NCI-H524 treated with DMSO at 0.1 percent for 48 hours (cell line): ENCODE data around the gene CNKSR3.

Source experiments
- DNase-seq: peaks from one replicate; lab custom pipeline; 2025; lab: John Stamatoyannopoulos, UW

CNKSR3 gene

DNA sequence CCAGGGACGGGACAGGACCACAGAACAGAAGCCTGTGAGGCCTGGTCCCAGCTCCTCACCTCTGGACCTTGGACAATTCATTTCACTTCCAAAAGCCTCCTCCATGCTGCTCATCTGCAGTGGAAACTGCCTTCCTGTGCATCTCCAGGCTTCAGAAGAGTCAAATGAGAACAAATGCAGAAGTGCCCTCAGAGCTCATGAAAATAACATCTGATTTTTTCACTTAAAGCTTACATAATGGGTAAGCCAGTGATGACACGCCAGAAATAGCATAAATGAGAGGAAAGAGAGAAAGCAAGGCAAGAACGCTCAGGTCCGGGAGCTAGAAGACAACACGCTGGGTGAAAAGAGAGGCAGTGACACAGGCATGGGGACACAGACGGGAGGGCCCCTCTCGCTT lies 7.9 kb downstream of the CNKSR3 start:
- no peak for DNase-seq

DNA sequence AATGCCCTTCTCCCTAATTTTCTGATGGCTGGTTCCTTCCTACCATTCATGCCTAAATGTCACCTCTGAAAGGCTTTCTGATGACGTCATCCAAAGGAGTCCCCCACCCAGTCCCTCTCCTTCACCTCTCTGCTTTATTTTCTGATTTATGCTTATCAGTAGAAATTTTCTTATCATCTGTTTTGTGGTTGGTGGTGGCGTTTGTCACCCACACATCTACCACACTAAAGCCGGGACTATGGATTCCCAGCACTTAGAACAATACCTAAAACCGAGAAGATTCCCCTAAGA lies 9.0 kb downstream of the CNKSR3 start:
- DNase-seq = no peak

DNA sequence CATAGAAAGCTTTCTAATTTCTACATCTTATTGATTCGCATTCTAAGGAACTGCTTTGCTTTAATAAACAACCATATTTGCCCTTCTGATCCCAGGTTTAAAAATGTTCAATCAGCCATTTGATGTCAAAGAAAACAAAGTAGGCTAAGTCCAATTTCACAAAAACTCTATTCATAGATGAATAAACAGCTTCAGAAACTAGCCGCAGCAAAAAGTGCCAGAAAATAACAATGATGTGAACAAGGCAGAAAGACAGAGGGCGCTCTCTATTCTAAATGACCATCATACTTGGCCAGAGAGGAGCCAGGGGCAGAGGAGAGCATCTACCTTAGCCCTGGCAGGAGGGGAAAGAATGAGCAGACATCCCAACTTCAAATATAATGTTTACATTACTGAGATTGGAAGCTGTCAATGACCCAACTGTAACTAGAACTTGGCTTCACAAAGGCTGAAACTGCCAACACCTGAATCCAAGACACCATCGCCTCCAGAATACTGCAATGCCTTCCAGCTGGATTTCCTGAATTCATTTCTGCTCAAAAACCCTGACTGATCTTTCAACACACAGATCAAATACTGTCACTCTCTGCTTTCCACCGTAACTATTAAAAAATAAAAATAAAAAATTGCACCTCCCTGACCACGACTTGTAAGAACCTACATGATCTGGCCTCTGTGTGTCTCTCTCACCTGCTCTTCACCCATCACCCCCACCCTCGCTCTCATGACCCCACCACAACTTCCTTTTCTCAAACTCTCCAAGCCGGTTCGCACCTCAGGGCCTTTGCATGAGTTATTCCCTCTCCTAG lies 9.5 kb downstream of the CNKSR3 start:
- no peak for DNase-seq

DNA sequence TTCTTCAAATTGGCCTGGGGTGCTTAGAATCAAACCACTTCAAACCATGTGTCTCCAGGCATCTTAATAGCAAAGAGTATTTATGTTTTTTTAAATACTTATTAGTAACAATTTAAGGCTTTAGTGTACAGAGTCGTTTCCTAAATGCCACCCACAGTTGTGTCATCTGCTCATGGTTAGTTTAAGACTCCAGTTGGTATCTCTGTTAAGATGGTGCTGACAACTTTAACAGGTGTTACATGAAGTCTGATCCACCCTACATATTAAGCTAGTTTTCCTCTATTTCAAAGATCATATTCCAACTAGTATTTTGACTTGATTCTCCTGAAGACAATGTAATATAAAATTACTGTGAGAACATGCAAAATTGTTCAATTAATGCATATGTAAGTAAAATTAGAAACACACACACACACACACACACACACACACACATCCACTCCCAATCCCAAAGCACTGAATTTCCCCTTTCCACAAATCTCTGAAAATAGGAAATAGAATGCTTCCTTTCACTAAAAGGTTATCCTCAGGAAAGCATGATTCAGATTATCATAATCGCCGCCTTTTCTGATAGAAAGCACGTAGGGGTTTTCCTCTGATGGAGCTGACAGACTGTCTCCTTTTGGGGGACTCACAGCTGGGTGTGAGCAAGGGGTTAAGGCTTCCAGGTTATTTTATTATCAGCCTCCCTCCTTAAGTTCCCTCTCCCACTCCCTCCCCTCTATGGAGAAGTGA lies 10.5 kb downstream of the CNKSR3 start:
- no peak for DNase-seq

DNA sequence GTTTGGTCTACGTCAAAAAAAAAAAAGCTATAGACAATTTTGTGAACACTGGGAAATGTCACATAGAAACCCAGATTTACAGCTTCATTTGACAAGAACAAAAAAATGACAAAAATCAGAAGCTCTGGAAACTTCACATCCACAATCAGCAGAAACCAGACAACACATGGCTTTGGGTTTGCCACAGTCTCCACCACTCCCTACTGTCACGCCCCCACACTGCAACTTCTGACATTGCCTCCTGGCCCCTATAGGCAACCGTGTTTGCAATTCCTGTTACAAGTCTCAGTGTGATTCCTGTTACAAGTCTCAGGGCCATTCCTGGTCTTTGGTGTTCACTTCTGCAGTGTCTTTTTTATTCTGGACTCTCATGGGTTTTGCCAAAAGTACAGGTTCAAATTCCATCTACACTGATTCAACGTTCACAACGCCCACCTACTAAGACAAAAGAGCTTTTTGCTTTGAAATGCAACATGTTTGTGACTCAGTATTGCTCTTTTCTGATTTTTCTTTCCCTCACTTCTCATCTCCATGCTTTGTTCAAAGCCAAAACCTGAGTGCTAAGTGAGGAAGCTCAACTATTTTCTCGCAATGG lies 12.0 kb downstream of the CNKSR3 start:
- DNase-seq = no peak

DNA sequence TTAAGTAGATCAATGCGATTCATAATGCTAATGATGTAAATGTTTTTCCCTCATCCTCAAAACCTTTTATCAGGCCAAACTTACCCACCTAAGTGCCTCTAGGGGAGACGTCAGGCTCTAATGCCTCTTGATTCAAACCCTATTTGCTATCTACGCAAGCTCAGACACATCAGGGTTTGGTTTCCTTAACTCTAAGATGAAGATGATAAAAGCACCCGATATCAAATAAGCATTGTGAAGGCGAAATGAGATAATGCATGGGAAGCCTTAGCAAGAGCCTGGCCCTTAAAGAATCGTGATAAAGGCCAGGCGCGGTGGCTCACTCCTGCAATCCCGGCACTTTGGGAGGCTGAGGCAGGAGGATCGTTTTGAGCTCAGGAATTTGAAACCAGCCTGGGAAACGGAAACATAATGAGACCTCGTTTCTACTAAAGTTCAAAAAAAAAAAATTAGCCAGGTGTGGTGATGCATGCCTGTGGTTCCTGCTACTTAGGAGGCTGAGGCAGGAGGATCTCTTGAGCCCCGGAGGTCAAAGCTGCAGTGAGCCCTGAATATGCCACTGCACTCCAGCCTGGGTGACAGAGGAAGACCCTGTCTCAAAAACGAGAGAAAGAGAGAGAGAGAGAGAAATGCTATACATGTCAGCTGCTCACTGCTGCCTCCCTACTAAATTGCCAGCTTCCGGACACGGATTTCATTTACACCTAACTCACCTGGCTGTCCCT lies 13.5 kb downstream of the CNKSR3 start:
- no peak for DNase-seq

DNA sequence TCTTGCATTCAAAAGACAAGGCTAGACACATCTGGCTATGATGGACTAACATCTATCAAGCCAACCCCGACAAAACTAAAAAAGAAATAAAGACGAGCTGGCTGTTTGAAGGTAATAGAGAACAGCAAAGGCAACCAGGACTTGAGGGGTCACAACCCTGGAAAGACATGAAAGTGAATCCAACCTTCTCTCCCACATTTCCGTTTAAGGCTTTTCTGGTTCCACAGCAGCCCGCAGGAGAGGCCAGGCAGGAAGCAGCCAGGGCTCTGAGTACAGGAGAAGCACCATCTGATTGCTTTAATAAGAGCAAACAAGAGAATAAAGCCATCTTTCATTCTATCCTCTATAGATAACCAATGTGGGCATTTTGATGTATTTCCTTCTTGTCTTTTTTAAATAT lies 14.3 kb downstream of the CNKSR3 start:
- DNase-seq = no peak

DNA sequence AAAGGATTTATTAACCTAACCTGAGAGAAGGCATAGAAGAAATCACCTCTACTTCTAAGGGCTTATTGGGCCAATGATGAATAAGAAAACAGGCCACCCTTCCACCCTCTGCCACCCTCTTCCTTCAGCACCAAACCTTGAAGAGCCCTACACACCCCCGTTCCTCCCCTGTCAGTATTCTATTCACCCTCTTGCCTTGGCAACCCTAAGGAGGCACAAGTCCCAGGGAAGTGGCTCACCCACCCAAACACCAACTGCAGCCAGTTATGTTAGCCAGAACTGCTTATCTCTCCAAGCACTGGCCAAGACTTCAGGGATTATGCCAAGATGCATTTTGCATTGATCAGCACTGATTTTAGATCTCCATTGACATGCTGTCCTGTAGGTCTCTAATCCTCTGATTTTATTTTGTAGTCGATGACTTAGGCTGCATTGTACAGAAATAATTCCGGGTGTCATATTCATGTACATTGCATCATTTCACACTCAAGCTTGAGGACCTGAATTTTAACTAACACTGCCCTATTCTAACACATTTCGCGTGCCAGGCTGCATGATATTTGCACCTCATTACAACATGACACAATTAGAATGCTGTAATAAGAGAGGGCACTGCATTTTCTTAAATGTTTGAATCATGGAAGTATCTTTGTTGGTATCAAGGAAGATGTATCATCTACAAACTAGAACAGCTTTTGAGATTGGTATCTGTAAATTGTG lies 15.7 kb downstream of the CNKSR3 start:
- DNase-seq = no peak

DNA sequence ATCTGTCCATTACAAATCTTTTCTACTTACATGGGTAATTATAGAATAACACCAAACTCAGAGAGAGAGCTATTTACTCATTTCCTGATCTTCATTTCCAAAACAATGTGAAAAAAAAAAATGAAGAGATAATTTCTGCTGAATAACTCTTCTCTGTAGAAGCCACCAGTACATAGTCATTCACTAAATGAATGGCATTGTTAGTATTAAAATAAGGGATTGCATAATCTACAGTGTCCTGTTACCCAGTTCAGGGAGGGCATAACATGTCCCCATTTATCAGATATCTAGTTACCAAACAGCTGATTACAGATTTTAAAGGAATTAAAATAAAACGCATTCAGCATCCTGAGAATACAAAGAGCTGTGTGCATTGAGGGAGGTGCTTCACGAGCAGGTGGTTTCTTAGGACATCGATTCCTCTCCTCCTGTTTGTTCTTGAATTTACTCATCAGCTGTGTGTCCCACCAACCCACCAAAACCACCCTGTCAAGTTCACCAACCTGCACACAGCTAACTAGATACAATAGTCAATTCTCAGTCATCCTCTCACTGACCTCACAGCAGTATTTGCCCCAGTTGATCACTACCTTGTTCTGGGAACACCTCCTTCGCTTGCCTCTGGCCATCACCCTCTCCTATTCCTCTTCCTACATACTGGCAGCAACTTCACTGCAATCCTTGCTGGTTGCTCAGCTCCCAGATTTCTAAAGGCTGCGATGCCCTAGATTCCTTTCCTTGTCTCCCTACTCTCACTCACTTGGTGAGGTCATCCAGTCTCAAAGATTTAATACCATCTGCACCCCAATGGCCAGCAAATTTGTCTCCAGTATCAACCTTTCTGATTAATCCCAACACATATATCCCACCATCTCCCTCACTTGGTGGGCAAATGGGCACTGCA lies 18.7 kb downstream of the CNKSR3 start:
- DNase-seq = no peak

DNA sequence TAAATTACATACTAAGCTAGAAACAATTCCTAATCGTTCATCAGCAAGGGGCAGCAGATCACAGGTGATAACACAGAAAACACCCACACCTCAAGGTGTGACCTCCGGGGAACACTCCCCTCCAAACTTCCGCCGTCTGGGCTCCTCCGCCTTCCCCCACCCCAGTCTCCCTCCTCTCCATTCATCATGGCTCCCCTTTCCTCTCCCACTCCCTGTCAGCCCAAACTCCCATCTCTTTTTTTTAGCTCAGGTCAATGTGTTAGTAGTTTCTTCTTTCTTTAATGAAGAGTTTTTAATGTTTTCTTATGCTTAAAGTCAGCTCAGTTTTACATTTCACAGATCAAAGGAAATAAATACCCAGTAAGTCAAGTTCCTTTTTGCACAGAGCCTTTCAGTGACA lies 20.7 kb downstream of the CNKSR3 start:
- no peak for DNase-seq

DNA sequence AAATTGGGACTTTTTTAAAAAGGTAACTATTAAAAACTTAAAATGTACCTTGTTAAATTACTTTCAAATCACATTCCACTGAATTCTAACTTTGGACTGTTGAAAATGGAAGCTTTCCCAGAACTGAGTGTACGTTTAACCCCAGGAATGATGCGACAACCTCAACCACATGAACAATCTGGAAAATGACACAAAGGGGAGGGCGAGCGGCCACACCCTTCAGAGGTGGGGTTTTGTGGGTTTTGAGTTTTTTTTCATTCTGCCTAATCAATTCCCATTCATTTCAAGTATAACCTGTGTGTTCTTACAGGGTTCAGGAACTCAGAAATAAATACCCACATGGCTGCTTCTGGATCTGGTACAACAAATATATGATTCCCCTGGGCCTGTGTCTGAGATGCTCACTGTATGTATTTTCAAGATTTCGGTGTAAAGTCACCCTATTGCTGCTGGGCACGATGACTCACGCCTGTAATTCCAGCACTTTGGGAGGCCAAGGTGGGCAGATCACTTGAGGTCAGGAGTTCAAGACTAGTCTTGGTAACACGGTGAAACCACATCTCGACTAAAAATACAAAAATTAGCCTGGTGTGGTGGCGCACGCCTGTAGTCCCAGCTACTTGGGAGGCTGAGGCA lies 21.6 kb downstream of the CNKSR3 start:
- DNase-seq = no peak

DNA sequence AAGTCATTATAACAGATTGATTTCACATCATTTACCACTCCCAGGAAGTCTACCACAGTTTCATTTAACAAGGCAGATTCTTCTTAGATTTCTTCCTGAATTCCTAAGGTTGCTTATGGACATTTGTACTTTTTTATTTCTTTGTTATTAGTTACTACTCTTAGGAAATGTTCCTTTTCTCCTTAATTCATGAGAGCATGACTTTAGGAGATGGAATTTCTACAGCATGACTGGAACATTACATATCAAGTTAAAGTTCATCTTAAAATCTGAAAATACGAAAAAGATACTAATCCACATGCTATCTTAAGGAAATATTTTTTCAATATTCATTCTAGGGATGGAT lies 22.3 kb downstream of the CNKSR3 start:
- no peak for DNase-seq

DNA sequence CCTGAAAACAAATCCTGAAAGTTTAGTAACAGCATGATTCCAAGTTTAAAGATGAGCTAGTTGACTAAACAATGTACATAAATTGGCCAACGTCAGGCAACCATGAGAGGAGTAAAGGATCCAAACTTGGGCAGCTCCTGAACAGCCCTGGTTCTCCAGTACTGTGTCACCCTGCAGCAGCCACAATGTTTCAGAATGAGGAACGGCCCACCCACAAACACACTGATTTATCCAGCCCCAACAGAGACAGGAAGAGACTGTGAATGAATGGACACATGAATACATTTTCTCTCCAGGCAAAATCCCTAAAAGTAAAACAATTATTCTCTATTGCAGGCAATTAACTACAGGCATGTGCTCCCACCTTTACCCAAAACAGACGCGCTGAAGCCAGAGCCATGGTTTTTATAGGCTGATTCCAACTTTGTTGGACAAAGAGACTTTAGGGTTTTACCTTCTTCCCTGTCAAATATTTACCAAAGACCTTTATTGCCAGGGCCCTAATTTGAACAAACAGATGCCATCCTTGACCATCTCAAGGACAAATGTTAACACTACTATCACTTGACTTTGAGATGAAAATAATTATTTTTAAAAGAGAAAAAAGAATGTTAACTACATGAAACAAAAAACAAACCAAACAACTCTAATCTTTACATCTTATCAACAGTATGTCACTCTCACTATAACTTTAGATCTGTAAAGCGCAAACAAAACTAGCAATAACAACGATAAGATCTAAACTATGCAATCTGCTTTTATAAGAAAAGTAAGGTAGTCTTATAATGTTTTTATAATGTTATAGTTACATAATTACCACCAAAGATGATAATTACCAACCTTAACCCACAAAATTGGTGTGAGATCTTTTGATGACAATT lies 22.9 kb downstream of the CNKSR3 start:
- no peak for DNase-seq

DNA sequence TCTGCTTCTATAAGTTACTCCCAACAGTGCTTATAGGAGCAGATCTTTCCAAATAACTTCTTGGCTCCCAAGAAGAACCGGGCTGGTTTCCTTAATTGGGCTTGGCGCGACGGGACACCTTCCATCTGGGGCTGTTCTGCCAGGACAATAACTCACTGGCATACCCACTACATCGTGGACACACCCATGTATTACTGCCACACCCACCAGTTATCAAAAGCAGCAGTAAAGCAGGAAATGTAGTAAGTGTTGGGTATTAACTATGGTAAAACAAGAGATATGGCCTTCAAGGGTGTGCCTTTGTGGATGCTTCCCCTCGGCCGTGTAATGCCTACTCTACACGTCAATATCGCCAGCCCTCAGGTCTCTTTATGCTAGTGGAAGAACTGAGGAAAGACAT lies 24.7 kb downstream of the CNKSR3 start:
- no peak for DNase-seq

DNA sequence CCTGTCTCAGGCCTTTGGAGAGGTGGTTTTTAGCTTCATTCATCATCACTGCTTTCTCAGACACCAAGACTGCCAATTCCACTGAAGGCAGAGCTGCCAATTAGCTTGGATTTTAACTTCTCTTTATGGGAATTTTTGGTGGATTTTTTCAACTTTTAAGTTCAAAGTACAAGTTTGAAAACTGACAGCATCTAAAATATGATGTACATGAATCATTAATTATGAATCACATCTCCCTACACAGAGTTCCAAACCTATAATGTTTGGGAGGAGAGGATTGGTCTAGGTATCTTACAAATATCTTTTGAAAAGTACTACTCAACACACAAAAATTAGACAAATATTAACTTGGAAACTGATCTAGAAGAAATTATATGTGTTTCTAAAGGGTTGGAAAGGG lies 25.5 kb downstream of the CNKSR3 start:
- DNase-seq = no peak

DNA sequence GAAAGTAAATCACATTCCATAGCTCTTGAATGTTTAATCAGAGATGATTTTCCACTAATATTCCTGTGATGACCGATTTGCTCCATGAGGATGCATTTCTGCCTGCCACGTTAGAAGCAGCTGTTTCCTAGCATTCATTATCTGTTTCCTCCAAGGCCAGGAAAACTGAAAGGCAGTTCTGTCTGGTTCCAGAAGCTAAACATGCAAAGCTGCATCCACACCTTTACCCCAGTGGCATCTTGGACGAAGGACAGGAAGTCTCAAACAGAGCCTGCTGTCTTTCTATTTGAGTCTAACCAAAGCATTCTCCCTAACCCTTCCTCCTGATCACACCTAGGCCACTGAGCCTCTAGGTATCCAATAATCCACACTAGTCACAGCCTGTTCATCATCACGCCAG lies 27.6 kb downstream of the CNKSR3 start:
- no peak for DNase-seq

DNA sequence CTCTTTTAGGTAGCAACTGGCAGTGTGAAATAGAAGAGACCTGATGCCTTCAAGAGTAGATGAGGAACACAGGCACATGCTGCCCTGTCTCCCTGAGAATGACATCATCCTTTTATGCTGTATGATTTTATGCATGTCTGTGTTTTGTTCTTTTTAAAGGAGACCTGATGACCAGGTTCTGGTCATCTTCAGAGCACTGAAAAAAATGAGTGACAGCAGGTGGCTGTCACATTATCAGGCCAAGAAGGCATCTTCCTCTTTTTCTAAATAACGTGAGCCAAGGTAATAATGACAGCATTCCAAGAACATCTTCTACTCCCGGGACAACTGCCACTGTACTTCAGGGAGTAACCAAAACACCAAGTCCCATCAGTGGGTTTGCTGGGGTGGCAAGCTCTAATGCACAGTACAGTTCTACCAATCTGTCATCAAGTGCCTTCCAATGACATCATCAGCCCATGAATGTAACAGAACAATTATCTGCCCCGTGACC lies 28.9 kb downstream of the CNKSR3 start:
- DNase-seq = no peak

DNA sequence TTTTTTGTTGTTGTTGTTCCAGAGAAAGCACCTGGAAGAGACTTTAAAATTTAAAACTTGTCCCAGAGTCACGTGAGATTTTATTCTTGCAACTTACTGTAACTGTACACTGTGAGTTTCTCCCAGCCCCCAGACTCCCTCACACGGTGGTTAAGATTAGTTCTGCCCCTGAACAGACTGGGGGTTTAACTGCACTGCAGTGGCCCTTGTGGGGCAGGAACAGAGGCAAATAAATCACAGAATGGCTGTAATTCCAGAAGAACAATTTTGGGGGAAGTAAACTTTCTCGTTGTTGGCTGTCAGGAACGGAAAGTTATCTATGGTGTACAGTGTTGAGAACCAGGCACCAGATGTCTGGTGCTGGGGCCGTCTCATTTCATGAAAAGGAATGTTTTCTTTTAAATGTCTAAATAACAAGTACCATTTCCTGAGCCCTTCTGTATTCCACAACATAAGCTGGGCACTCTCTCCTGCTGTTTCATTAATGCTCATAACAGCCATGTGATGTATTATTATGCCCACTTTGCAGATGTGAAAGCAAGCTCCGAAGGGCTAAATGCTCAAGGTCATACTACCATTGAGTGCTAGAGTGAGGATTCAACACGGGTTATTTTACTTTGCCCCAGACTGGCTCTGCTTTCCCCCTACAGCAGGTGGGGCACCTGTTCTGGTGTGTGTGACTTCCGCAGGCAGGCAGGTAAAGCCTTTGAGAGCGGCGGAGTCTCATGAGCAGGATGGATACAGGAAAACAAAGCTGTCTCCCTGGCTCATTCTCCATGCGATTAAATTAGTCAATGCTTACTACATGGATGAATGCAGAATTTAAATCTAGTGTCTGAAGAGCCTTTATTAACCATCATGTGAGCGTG lies 30.5 kb downstream of the CNKSR3 start:
- DNase-seq = no peak

DNA sequence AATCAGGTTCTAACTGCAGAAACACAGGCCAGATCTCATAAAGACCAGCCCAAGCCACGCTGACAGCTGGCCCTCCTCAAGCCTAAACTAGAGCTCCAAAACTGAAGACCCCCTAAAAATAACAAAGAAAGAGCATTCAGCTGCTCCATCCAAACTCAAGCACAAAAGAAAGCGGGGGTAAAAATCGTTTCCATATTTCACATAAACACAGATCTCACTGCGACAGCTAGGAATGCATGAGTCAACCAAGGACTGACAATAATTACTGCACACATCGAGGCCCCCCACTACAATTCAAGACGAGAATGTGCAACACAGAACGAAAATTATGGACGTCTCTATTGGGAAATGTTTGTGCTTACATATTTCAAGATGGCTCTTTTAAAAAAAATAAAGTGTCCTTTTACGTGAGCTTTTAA lies 31.1 kb downstream of the CNKSR3 start:
- no peak for DNase-seq
